Activated effector memory CD4-positive, alpha-beta T cell treated with Interleukin-2 at 50 U/mL for 16 hours (primary cell): ENCODE results near the gene AOPEP.

Experiments
- DNase-seq: peaks from one replicate; pipeline ENCODE4 v3.0.0-alpha.2; 2020

The AOPEP gene

DNA sequence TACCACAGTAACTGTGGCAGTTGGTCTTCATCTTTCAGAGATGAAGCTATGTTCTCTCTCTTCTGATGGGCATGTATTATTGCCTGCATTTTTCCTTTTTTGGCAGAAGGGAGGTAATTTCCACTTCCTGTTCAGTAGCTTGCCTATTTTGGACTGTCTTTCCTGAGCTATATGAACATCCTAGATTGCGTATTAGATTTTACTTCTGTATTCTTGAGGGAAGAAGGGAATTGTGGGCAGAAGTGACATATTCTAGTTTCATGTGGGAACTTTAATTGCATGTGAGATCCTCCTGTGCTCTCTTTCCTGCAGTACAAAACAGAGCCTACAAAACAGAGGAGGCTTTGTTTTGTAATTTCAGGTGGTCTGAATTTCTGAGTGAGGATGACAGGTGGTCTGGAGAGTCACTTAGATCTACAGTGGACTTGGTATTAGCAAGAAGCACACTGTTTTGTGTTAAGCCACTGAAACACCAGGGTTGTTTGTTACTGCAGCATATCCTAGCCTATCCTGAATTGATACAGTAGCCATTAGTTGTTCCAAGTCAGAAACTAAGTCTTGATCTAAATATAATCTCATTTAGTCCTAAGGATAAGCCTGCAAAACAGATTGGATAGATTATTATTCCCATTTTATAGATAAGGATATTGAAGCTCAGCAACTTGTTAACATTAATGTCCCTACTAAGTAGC, 68.1 kb downstream of the AOPEP start:
- no peak for DNase-seq

DNA sequence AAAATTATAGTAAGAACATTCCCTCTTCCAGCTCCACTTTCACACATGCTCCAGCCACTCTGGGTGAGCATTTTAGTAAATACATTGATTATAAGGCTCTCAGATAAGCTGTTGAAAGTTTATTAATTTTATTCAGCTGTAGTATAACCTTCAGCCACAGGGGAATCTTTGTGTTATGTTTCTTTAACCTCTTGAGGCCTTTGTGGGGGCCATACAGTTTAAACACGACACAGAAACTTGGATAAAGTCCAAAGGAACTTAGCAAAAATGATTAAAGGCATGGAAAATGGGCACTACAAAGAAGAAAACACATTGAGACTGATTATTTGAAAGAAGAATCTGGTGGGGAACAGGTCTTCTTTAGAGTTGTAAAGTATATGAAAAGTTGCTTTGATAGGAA, 70.2 kb downstream of the AOPEP start:
- DNase-seq = no peak

- no peak for DNase-seq
Measured at GRCh38 chr9:94798201-94798600, 71.7 kb downstream of the AOPEP start.

GRCh38 chr9:94798708-94799107, 72.2 kb downstream of the AOPEP start:
- DNase-seq = no peak

GRCh38 chr9:94799578-94800264, 73.2 kb downstream of the AOPEP start:
- DNase-seq = no peak

GRCh38 chr9:94800424-94801117, 74.1 kb downstream of the AOPEP start:
- DNase-seq = no peak

DNA sequence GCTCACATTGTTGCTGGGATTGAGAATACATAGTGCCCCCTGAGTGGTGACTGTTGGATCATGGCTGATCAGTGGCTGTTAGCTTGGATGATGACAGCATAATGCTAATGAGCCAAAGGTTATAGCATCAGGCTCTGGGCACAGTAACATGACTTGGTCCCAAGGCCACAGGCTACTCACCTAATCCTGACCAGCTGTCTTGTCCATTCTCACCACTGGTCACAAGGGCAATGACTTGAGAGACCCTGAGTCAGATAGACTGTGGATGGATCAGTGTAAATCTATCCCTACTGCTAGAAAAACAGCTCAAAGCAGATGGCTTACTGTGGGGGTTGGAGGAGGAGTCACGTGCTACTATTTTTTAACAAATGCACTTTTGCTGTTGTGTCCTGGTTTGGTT, 74.7 kb downstream of the AOPEP start:
- DNase-seq = no peak

DNA sequence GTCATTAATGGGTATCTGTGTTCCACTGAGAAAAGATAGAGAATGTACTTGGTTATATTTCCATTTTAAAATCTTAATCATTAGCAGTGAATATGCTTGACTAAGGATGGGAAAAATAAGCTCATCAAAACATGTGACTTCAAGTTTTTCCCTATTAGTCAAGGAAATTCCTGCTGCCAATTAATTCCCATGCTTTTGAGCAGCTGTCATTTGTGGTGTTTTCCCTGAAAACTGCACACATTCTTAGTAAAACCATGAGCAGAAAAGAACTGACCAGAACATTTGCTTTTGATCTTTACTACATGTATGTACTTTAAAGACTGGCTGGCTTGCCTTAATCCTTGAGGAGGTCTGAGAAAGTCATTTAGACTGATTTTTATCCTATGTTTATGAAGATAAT, 75.2 kb downstream of the AOPEP start:
- no peak for DNase-seq

- DNase-seq = no peak
Measured at GRCh38 chr9:94802251-94802650, 75.8 kb downstream of the AOPEP start.

- DNase-seq = no peak
Measured at GRCh38 chr9:94802793-94803192, 76.3 kb downstream of the AOPEP start.

DNA sequence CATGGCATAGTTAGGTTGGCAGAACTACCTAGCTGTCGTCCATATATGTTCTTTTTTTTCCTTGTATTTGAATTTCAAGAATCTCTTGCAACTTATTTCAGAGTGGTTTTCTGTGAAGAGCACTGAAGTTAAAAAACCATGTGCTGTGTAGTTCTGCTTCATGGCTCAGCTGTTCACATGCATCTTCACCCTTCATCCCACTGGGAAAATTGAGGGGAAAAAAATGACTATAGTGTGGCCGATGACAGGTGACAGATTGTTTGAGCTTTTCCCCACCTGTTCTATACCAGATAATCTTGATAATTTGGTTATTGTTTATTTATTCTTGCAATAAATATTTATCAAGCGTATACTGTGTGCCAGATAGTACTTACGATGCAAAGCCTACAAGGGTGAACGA, 77.8 kb downstream of the AOPEP start:
- DNase-seq = no peak

GRCh38 chr9:94805051-94805489, 78.6 kb downstream of the AOPEP start:
- no peak for DNase-seq

GRCh38 chr9:94805585-94805984, 79.1 kb downstream of the AOPEP start:
- no peak for DNase-seq

DNA sequence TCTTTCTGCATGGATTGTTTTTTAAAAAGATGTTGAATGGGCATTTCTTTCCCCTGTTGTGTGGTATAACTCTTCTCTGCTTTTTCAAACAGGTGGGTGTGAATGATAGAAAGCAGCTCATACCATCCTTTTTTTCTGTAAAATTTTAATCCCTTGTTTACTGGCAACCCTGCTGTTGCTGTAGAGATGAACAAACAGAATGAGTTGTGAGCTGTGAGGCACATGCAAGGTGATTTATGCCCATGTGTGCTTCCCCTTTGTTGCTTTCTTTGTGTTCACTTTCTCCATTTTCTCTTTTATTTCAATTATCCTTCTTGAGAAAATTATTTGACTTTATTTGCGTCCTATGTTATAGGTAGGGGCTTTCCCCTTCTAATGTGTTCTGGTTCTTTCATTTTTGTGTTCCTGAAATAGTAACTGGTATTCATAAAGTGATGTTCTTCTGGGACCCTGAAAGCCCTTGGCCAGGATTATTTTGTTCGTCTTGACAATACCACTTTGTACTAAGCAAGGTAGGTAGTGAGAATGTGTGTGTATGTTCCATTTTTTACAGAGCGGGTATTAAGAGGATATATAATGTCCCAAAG, 79.9 kb downstream of the AOPEP start:
- no peak for DNase-seq

- DNase-seq = no peak
Measured at GRCh38 chr9:94807556-94807955, 81.1 kb downstream of the AOPEP start.

- DNase-seq = no peak
Measured at GRCh38 chr9:94808926-94809700, 82.6 kb downstream of the AOPEP start.

DNA sequence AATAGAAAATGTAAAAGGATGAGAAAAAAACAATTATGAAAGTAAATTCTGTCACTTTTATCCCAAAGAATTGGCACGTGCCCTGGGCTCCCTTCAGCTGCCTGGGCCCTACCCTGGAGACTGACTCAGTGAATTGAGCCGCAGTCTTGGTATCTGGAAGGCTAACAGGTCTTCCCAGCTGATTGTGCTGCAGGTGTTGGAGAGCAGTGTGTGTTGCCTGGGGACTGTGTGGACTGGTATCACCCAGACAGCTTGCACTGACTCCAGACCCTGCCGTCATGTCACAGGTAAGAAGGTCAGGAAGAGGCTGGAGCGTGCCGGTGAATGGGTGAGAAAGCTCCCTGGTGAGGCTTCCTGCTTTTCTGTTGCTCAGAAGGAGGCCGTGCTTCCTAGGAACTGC, 83.3 kb downstream of the AOPEP start:
- no peak for DNase-seq

DNA sequence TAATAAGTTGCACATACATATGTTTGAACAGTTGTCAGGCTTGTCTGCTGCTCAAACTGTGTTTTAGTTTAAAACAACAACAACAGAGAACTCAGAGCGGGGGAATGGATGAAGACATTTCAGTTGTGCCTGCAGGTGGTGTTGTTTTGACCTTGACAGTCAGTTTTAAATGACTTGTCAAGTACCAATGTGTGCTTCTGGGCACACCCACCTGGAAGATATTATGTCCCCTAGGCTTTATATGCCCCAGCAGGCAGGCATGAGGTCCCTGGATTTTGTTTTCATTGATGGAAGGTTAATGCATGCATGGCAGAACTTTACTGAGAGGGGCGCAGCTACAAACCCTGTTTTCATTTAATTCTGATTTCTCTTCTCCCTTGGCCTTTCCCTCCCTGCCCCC, 84.6 kb downstream of the AOPEP start:
- DNase-seq = no peak

GRCh38 chr9:94812343-94812742, 85.8 kb downstream of the AOPEP start:
- DNase-seq = no peak

DNA sequence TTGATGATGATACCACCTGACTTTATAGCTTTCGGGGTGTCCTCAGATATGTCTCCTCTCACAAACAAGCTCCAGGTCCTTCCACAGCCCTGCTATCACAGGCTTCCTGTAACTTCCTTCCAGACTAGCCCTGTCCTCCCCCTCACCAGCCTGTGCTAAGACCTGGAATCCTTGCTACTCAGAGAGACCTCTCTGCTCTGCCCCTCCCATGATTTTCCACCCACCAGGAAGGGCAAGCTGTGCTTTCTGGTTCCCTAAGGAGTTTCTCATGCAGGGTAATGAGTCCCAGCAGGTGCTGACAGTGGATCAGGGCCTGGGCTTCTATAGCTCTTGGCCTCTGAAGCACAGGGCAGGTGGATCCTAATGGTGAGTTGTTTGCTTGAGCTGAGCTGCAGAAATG, 86.9 kb downstream of the AOPEP start:
- DNase-seq = no peak

GRCh38 chr9:94817291-94818177, 91.0 kb downstream of the AOPEP start:
- no peak for DNase-seq

GRCh38 chr9:94818178-94818541, 91.7 kb downstream of the AOPEP start:
- DNase-seq = no peak
